ENCODE results near the gene KSR2. TPM values are rescaled to one million over a fixed set of nuclear protein-coding genes. Genes with fewer than 3 reads are reported as not detected.

The KSR2 gene
- total and polyA plus RNA-seq, 3 donors from 2014 or later, result 2.4 to 3.8 (median 2.4) TPM

DNA sequence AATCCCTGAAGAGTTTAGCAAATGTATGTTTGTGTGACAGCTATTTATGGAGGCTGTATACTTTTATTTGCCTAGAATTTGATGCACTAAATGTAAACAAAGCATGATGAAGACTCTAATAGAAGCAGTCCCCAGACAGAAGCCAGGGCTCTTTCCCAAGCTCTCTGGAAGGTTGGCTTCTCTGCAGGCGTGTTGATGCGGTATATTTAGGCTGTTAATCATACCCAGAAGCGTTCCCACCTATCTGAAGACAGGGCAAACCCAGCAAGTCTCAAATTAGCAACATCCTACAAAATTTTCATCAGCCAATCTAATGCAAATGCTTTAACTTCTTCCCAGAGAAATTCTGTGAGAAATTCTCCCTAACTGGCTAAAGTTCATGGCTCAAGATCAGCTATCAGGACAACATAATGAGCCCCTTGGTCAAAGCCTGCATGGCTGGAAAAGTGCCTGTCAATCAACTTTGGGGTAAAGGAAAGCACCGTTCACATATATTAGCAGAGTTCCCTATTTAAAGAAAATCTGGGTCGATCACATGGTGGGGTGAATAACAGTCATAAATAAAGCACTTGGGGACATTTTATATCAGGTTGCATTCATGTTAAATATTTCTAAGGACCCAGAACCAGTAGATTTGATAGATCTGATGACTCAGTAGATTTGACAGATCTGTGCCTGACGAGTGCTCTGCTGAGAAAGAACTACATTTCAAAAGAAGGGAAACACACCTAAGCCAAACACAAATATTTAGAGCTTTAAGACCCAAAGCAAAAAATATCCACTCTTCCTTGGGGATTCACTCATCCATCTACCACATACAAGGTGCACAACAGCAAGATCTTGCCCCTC is 46.6 kb downstream of the KSR2 start:
- Histone ChIP-seq H3K27me3 (no peaks in the 10 kb centered on the region), H3K27ac (no peak overlapping the region), H3K36me3 (ENCODE audit: low read depth, missing control alignments) (no peaks in the 10 kb centered on the region), H3K4me3 (no peak overlapping the region), H3K9me3 (no peaks in the 10 kb centered on the region), H3K4me1 (no peaks in the 10 kb centered on the region)
- WGBS, 2 donors, result 73 to 80% methylated on average over 6 of the region's 6 CpGs
- DNase-seq, result no peak
- intact Hi-C loops (cut with DNase I; ENCODE audit: low total_unique reads), result no loop called here
- no peak for TF ChIP-seq POLR2A (IDR thresholded peaks at IDR 0.05)
- TF ChIP-seq, protein P1, sequence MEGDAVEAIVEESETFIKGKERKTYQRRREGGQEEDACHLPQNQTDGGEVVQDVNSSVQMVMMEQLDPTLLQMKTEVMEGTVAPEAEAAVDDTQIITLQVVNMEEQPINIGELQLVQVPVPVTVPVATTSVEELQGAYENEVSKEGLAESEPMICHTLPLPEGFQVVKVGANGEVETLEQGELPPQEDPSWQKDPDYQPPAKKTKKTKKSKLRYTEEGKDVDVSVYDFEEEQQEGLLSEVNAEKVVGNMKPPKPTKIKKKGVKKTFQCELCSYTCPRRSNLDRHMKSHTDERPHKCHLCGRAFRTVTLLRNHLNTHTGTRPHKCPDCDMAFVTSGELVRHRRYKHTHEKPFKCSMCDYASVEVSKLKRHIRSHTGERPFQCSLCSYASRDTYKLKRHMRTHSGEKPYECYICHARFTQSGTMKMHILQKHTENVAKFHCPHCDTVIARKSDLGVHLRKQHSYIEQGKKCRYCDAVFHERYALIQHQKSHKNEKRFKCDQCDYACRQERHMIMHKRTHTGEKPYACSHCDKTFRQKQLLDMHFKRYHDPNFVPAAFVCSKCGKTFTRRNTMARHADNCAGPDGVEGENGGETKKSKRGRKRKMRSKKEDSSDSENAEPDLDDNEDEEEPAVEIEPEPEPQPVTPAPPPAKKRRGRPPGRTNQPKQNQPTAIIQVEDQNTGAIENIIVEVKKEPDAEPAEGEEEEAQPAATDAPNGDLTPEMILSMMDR (IDR thresholded peaks at IDR 0.05), result no peak

DNA sequence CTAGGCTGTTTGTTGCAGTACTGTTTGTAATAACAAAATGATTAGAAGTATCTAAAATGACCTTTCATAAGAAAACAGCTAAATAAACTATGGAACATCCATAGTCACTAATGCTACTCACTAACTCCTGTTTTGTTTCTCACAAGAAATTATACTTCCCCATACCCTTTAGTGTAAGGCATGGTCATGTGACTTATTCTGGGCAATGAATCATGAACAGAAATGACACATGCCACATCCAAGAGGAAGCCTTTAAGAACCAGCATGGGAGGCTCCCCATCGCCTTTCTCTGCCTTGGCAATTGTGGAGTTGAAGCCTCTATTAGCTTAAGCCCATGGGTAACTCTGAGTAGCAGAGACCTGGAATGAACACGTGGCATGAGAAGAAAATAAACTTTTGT is 49.3 kb downstream of the KSR2 start:
- no peaks in the 10 kb centered on the region for H3K36me3 ChIP-seq (ENCODE audit: low read depth, missing control alignments)
- intact Hi-C loops (cut with DNase I; ENCODE audit: low total_unique reads), result no loop called here
- H3K27me3 ChIP-seq, result no peaks in the 10 kb centered on the region
- DNase-seq, result no peak
- no peak overlapping the region for H3K4me3 ChIP-seq
- H3K9me3 ChIP-seq, result no peaks in the 10 kb centered on the region
- TF ChIP-seq, protein P1 (IDR thresholded peaks at IDR 0.05), result no peak
- no peak for TF ChIP-seq POLR2A (IDR thresholded peaks at IDR 0.05)
- WGBS, 2 donors, result 81% methylated on average over 2 of the region's 2 CpGs
- H3K27ac ChIP-seq, result no peak overlapping the region
- H3K4me1 ChIP-seq, result no peaks in the 10 kb centered on the region

DNA sequence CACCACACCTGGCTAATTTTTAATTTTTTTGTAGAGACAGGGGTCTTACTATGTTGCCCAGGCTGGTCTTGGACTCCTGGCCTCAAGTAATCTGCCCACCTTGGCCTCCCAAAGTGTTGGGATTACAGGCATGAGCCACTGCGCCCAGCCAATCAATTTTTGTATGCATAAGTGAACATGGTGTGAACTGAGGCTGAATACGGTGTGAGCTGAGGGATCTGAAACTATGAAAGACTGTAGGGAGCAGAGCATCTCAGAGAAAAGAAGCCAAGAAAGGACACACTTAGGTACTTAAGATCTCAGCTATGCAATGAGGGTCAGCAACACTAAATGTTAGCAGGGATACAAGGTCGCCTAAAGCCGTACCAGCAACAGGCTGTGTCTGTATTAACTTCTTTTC is 54.1 kb downstream of the KSR2 start:
- no peak for TF ChIP-seq POLR2A (IDR thresholded peaks at IDR 0.05)
- TF ChIP-seq, protein P1 (IDR thresholded peaks at IDR 0.05), result no peak
- no peaks in the 10 kb centered on the region for H3K9me3 ChIP-seq
- H3K4me3 ChIP-seq, result no peak overlapping the region
- 79 to 80% methylated on average over 4 of the region's 4 CpGs for WGBS, 2 donors
- peaks cover 5% of the 10 kb centered on the region for H3K4me1 ChIP-seq
- intact Hi-C loops (cut with DNase I; ENCODE audit: low total_unique reads), result no loop called here
- DNase-seq, result no peak
- H3K27me3 ChIP-seq, result no peaks in the 10 kb centered on the region
- no peaks in the 10 kb centered on the region for H3K36me3 ChIP-seq (ENCODE audit: low read depth, missing control alignments)
- H3K27ac ChIP-seq, result no peak overlapping the region

DNA sequence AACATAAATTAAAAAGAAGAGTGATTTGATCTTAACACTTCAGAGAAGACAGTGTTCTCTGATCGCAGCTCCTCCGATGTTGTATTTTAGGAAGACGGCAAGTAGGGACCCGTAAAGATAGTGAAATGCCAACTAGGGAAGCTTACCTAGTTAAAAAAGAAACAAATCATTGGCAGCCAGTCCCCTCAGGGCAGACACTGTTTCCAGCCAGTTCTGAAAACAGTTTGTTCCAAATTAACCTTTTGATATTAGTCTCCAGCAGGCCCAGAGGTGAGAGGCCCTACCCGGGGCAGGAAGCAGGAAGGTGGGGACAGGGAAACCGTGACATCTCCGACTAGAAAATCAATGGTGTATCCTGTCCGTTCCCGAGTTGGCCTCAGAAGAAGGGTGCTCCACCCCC is 56.0 kb downstream of the KSR2 start:
- peaks cover 5% of the 10 kb centered on the region for H3K4me1 ChIP-seq
- WGBS, 2 donors, result 64 to 71% methylated on average over 9 of the region's 9 CpGs
- no peak overlapping the region for H3K27ac ChIP-seq
- H3K27me3 ChIP-seq, result no peaks in the 10 kb centered on the region
- H3K4me3 ChIP-seq, result no peak overlapping the region
- H3K36me3 ChIP-seq (ENCODE audit: low read depth, missing control alignments), result no peaks in the 10 kb centered on the region
- TF ChIP-seq, protein P1 (IDR thresholded peaks at IDR 0.05), result no peak
- no peak for TF ChIP-seq POLR2A (IDR thresholded peaks at IDR 0.05)
- no peaks in the 10 kb centered on the region for H3K9me3 ChIP-seq
- intact Hi-C loops (cut with DNase I; ENCODE audit: low total_unique reads), result no loop called here
- no peak for DNase-seq

DNA sequence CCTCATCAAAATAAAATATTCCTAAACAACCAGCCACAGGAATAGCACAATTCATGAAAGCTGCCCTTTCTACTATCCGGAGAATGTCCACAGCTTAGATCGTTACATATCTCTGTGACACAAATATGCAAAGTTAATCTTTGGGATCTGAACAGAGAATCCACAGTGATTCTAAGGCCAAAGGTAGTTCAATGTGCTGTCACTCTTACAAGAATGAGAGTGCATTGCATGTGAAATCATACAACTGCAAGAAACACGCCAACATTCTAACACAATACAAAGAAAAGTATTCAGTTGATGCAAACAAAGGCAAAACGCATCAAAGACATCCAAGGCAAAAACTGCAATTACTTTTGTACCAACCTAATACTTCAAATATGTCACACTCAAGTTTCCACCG is 60.4 kb downstream of the KSR2 start:
- Histone ChIP-seq H3K4me3 (no peak overlapping the region), H3K4me1 (peaks cover 5% of the 10 kb centered on the region), H3K27me3 (no peaks in the 10 kb centered on the region), H3K9me3 (no peaks in the 10 kb centered on the region), H3K27ac (no peak overlapping the region), H3K36me3 (ENCODE audit: low read depth, missing control alignments) (no peaks in the 10 kb centered on the region)
- no peak for DNase-seq
- intact Hi-C loops (cut with DNase I; ENCODE audit: low total_unique reads), result no loop called here
- WGBS, 2 donors, result 86 to 88% methylated on average over 5 of the region's 5 CpGs
- TF ChIP-seq POLR2A (IDR thresholded peaks at IDR 0.05), result no peak
- TF ChIP-seq, protein P1 (IDR thresholded peaks at IDR 0.05), result no peak

All from testis (tissue), 3 donors.